ENCODE results near the gene KHDC1. TPM values are rescaled to one million over a fixed set of nuclear protein-coding genes. Genes with fewer than 3 reads are reported as not detected.

Gene KHDC1
- total RNA-seq, 1 experiment from 2014 or later, result 9.6 TPM

GRCh38 chr6:73240730-73241129 lies 22.3 kb downstream of the KHDC1 start:
- POLR2A ChIA-PET, result interaction anchor here (0.7 kb wide), 1 partner anchor 81 kb away, joined by 11 read pairs; no protein-coding TSS in a partner anchor
- TF ChIP-seq CTCF (IDR thresholded peaks at IDR 0.05) (no peak), REST (IDR thresholded peaks at IDR 0.05; ENCODE audit: insufficient read depth in 1 of 2, low read depth in 2 of 2, low read length in 1 of 2) (no peak), POLR2AphosphoS5 (IDR thresholded peaks at IDR 0.05; ENCODE audit: low read depth, low read length) (no peak), TCF7L2 (IDR thresholded peaks at IDR 0.05; ENCODE audit: low read depth, low read length) (no peak), SIN3A (IDR thresholded peaks at IDR 0.05; ENCODE audit: borderline replicate concordance, insufficient read depth, low read depth, low read length) (no peak)
- CTCF ChIA-PET, result no interaction called here
- Histone ChIP-seq H3K27me3 (ENCODE audit: control insufficient read depth, insufficient read depth, low read length) (no peaks in the 10 kb centered on the region; the same call in 1 of the 2 replicates), H3K36me3 (ENCODE audit: control insufficient read depth, insufficient read depth, low read length) (no peaks in the 10 kb centered on the region), H3K9me3 (ENCODE audit: control insufficient read depth, insufficient read depth, low read depth, low read length) (no peaks in the 10 kb centered on the region), H3K4me1 (ENCODE audit: control insufficient read depth, insufficient read depth, low read length) (no peaks in the 10 kb centered on the region), H3K4me3 (ENCODE audit: low read depth in 2 of 2, low read length in 2 of 2) (no peak overlapping the region), H3K27ac (ENCODE audit: low read length) (no peak overlapping the region)
- intact Hi-C loops (cut with micrococcal nuclease; ENCODE audit: unreplicated experiment) (no loop called here), in situ Hi-C loops (cut with HindIII; ENCODE audit: low pct_unique_long_range_greater_than_20kb, low sequenced_read_pairs) (no loop called here)
- BruUV-seq (replicated peaks), result no TSS peak
- DNase-seq (ENCODE audit: low read depth, low spot score) (no peak), ATAC-seq (no peak)

GRCh38 chr6:73236144-73236750 lies 26.7 kb downstream of the KHDC1 start:
- in situ Hi-C loops (cut with HindIII; ENCODE audit: low pct_unique_long_range_greater_than_20kb, low sequenced_read_pairs), result no loop called here
- DNase-seq (ENCODE audit: low read depth, low spot score), result peak; percentile 27
- H3K4me1 ChIP-seq (ENCODE audit: control insufficient read depth, insufficient read depth, low read length), result no peaks in the 10 kb centered on the region

More at GRCh38 chr6:73236144-73236750, 26.7 kb downstream of the KHDC1 start:
- Histone ChIP-seq H3K4me3 (ENCODE audit: low read depth in 2 of 2, low read length in 2 of 2) (no peak overlapping the region), H3K27me3 (ENCODE audit: control insufficient read depth, insufficient read depth, low read length) (no peaks in the 10 kb centered on the region), H3K9me3 (ENCODE audit: control insufficient read depth, insufficient read depth, low read depth, low read length) (no peaks in the 10 kb centered on the region), H3K36me3 (ENCODE audit: control insufficient read depth, insufficient read depth, low read length) (no peaks in the 10 kb centered on the region), H3K27ac (ENCODE audit: low read length) (no peak overlapping the region)
- POLR2A ChIA-PET, result no interaction called here
- CTCF ChIA-PET, result no interaction called here
- no peak for ATAC-seq
- intact Hi-C loops (cut with micrococcal nuclease; ENCODE audit: unreplicated experiment), result no loop called here
- BruUV-seq (replicated peaks), result no TSS peak
- no peak for TF ChIP-seq POLR2AphosphoS5 (IDR thresholded peaks at IDR 0.05; ENCODE audit: low read depth, low read length)
- no peak for TF ChIP-seq REST (IDR thresholded peaks at IDR 0.05; ENCODE audit: insufficient read depth in 1 of 2, low read depth in 2 of 2, low read length in 1 of 2)
- TF ChIP-seq TCF7L2 (IDR thresholded peaks at IDR 0.05; ENCODE audit: low read depth, low read length), result no peak
- TF ChIP-seq CTCF (IDR thresholded peaks at IDR 0.05), result no peak
- no peak for TF ChIP-seq SIN3A (IDR thresholded peaks at IDR 0.05; ENCODE audit: borderline replicate concordance, insufficient read depth, low read depth, low read length)

All from Panc1 (cell line).